HCT116 (cell line): ENCODE measurements around the gene AOC2. TPM values are rescaled to one million over a fixed set of nuclear protein-coding genes. Genes with fewer than 3 reads are reported as not detected.

Source experiments
- ATAC-seq: fragments of 200-7000 bp; cut with Tn5 transposase; 2 replicates; pipeline ENCODE4 v1.9.1; 2020; ENCODE audit warnings: mild to moderate bottlenecking, moderate library complexity
- BruUV-seq: library from RNA; stranded (reverse); fragments of 400-500 nt; replicated peaks from 2 replicates; lab custom pipeline; 2021; lab: Mats Ljungman, UMichigan
- CTCF ChIA-PET: fragments of 300-600 bp; sonication (Branson Sonifier 250); formaldehyde crosslinking; loops from one replicate; lab custom pipeline; 2021; ENCODE audit warnings: antibody characterized with exemption; lab: Charles Lee
- POLR2A ChIA-PET: fragments of 300-600, 350-600 bp; sonication (Branson Sonifier 250); formaldehyde crosslinking; loops from one replicate; lab custom pipeline; 2021; ENCODE audit warnings: antibody characterized with exemption; lab: Charles Lee
- RAD21 ChIA-PET, 2 experiments: fragments of 300-600 bp; sonication (Branson Sonifier 250); formaldehyde crosslinking; loops; one replicate each; lab custom pipeline; 2023; ENCODE audit warnings: low total read pairs in 2 of 2; ENCODE audit not compliant: uncharacterized antibody in 2 of 2, unreplicated experiment in 2 of 2, low non-redundant PET in 1 of 2; lab: Charles Lee
- DNase-seq: peaks from one replicate; pipeline ENCODE4 v3.0.0-alpha.2; 2010; ENCODE audit warnings: low read depth, low spot score
- H2AFZ ChIP-seq: fragments of 200-600 bp; shearing (Covaris generic), sonication (generic); 2 replicates; pipeline ENCODE4 v1.6.1; 2017; ENCODE audit warnings: low read depth, mixed run types, mixed read lengths, antibody characterized with exemption, low read length; ENCODE audit not compliant: poor library complexity, severe bottlenecking
- H3K27ac ChIP-seq: 2 replicates; pipeline ENCODE4 v1.5.1; 2012; ENCODE audit warnings: low read depth, low read length
- H3K27me3 ChIP-seq: fragments of 200-600 bp; sonication (generic); 2 replicates; pipeline ENCODE4 v1.6.1; 2016; ENCODE audit warnings: mixed run types, low read length, mixed read lengths; ENCODE audit not compliant: insufficient read depth
- H3K36me3 ChIP-seq, 2 experiments: fragments of 200-500 bp in 1 of 2; fragments of 200-600 bp in 1 of 2; sonication (Bioruptor generic) in 1 of 2; sonication (generic) in 1 of 2; 2 replicates each; pipeline versions ENCODE4 v1.5.1 to v1.6.1; 2014 to 2016; ENCODE audit warnings: low read length in 2 of 2, inconsistent platforms in 1 of 2, mixed read lengths in 1 of 2, mixed run types in 1 of 2; ENCODE audit not compliant: insufficient read depth in 2 of 2, control insufficient read depth in 1 of 2
- H3K4me1 ChIP-seq, 2 experiments: fragments of 200-600 bp in 1 of 2; sonication (generic) in 1 of 2; 2 replicates each; pipeline versions ENCODE4 v1.5.1 to v1.6.1; 2012 to 2017; ENCODE audit warnings: low read length in 2 of 2, inconsistent platforms in 1 of 2, mild to moderate bottlenecking in 1 of 2, mixed read lengths in 1 of 2, mixed run types in 1 of 2, moderate library complexity in 1 of 2; ENCODE audit not compliant: insufficient read depth in 2 of 2, control insufficient read depth in 1 of 2
- H3K4me2 ChIP-seq: fragments of 200-600 bp; sonication (generic); 2 replicates; pipeline ENCODE4 v1.6.1; 2017; ENCODE audit warnings: mixed run types, low read length, mixed read lengths
- H3K4me3 ChIP-seq, 2 experiments: fragments of 200-600 bp in 1 of 2; sonication (generic) in 1 of 2; replicated peaks in 1 of 2; 2 replicates each; pipeline ENCODE4 v1.5.1; 2011 to 2016; ENCODE audit warnings: low read length in 2 of 2, control low read depth in 1 of 2, low read depth in 1 of 2, mild to moderate bottlenecking in 1 of 2, mixed read lengths in 1 of 2, mixed run types in 1 of 2
- H3K79me2 ChIP-seq: fragments of 200-600 bp; sonication (generic); 2 replicates; pipeline ENCODE4 v1.6.1; 2017; ENCODE audit warnings: mild to moderate bottlenecking, mixed run types, low read length, moderate library complexity, mixed read lengths; ENCODE audit not compliant: insufficient read depth
- H3K9ac ChIP-seq: fragments of 200-600 bp; sonication (generic); 2 replicates; pipeline ENCODE4 v1.6.1; 2016; ENCODE audit warnings: low read length, mixed read lengths
- H3K9me2 ChIP-seq: fragments of 200-600 bp; sonication (generic), shearing (Covaris generic); 2 replicates; pipeline ENCODE4 v1.6.1; 2017; ENCODE audit warnings: mixed run types, mild to moderate bottlenecking, moderate library complexity; ENCODE audit not compliant: insufficient read depth
- H3K9me3 ChIP-seq, 2 experiments: fragments of 200-500 bp in 1 of 2; fragments of 200-600 bp in 1 of 2; sonication (Bioruptor generic) in 1 of 2; sonication (generic) in 1 of 2; 2 replicates each; pipeline ENCODE4 v1.6.1; 2014 to 2017; ENCODE audit warnings: low read length in 2 of 2, mixed read lengths in 2 of 2, inconsistent platforms in 1 of 2, low read depth in 1 of 2, mild to moderate bottlenecking in 1 of 2, mixed run types in 1 of 2, moderate library complexity in 1 of 2; ENCODE audit not compliant: control insufficient read depth in 1 of 2, insufficient read depth in 1 of 2
- H4K20me1 ChIP-seq: fragments of 200-600 bp; sonication (generic), shearing (Covaris generic); 2 replicates; pipeline ENCODE4 v1.6.1; 2017; ENCODE audit warnings: mixed run types, mild to moderate bottlenecking, moderate library complexity; ENCODE audit not compliant: insufficient read depth
- CBX3 ChIP-seq: IDR thresholded peaks from 2 replicates; pipeline ENCODE4 v1.6.1; 2012; ENCODE audit warnings: low read depth
- CEBPB ChIP-seq: IDR thresholded peaks from 2 replicates; pipeline ENCODE4 v1.6.1; 2012; ENCODE audit warnings: low read depth
- CTCF ChIP-seq, 3 experiments: fragments of 200-600 bp in 1 of 3; sonication (generic) in 1 of 3; IDR thresholded peaks in 2 of 3; conservative IDR thresholded peaks in 1 of 3; 2 replicates each; pipeline ENCODE4 v1.5.1; 2012 to 2017; ENCODE audit warnings: low read depth in 2 of 3, low read length in 2 of 3, antibody characterized with exemption in 1 of 3, borderline replicate concordance in 1 of 3, control low read depth in 1 of 3, mild to moderate bottlenecking in 1 of 3, mixed read lengths in 1 of 3, mixed run types in 1 of 3, moderate library complexity in 1 of 3; ENCODE audit not compliant: insufficient read depth in 1 of 3
- EGR1 ChIP-seq: IDR thresholded peaks from 2 replicates; pipeline ENCODE4 v1.6.1; 2012; ENCODE audit warnings: low read depth
- ELF1 ChIP-seq: IDR thresholded peaks from 2 replicates; pipeline ENCODE4 v1.6.1; 2012; ENCODE audit warnings: low read depth, borderline replicate concordance
- EZH2 ChIP-seq: fragments of 200-600 bp; sonication (generic); IDR thresholded peaks from 2 replicates; pipeline ENCODE4 v1.6.1; 2017; ENCODE audit warnings: antibody characterized with exemption, mixed run types
- EZH2phosphoT487 ChIP-seq: fragments of 200-600 bp; IDR thresholded peaks from 2 replicates; pipeline ENCODE4 v1.6.1; 2018; ENCODE audit warnings: antibody characterized with exemption, borderline replicate concordance
- FOSL1 ChIP-seq: IDR thresholded peaks from 2 replicates; pipeline ENCODE4 v1.6.1; 2012; ENCODE audit warnings: low read depth
- JUND ChIP-seq: IDR thresholded peaks from 2 replicates; pipeline ENCODE4 v1.6.1; 2012
- MAX ChIP-seq: IDR thresholded peaks from 2 replicates; pipeline ENCODE4 v1.6.1; 2012
- POLR2A ChIP-seq: IDR thresholded peaks from 2 replicates; pipeline ENCODE4 v1.7.0; 2011; ENCODE audit warnings: borderline replicate concordance; ENCODE audit not compliant: insufficient read depth, insufficient read length; ENCODE audit errors: extremely low read depth
- POLR2AphosphoS5 ChIP-seq: IDR thresholded peaks from 2 replicates; pipeline ENCODE4 v1.6.1; 2011; ENCODE audit warnings: mild to moderate bottlenecking, low read depth, low read length, moderate library complexity
- RAD21 ChIP-seq: IDR thresholded peaks from 2 replicates; pipeline ENCODE4 v1.6.1; 2012; ENCODE audit warnings: low read depth, mild to moderate bottlenecking
- REST ChIP-seq: IDR thresholded peaks from 2 replicates; pipeline ENCODE4 v1.6.1; 2012; ENCODE audit warnings: low read depth
- SIN3A ChIP-seq: IDR thresholded peaks from 2 replicates; pipeline ENCODE4 v1.6.1; 2012; ENCODE audit warnings: low read depth
- SRF ChIP-seq: IDR thresholded peaks from 2 replicates; pipeline ENCODE4 v1.6.1; 2012; ENCODE audit warnings: low read depth
- TCF7L2 ChIP-seq: IDR thresholded peaks from 2 replicates; pipeline ENCODE4 v1.7.0; 2011; ENCODE audit warnings: borderline replicate concordance, inconsistent platforms; ENCODE audit not compliant: insufficient read depth, insufficient read length; ENCODE audit errors: extremely low read depth
- ZBTB33 ChIP-seq: IDR thresholded peaks from 2 replicates; pipeline ENCODE4 v1.6.1; 2011; ENCODE audit warnings: mild to moderate bottlenecking, low read length, moderate library complexity; ENCODE audit not compliant: insufficient replicate concordance; ENCODE audit errors: extremely low read depth
- ZNF274 ChIP-seq: fragments of 200-500 bp; sonication (Bioruptor generic); IDR thresholded peaks from 2 replicates; pipeline ENCODE4 v1.6.1; 2014; ENCODE audit warnings: mild to moderate bottlenecking, low read depth, low read length, inconsistent platforms
- intact Hi-C: fragments of 100-400 bp; cut with micrococcal nuclease; formaldehyde crosslinking; loops from 2 replicates; pipeline ENCODE4 v1.10.0; 2022
- total RNA-seq: library from RNA; stranded (reverse); gene quantifications from one replicate; pipeline ENCODE4 v1.2.1, GENCODE V29; 2021; ENCODE audit not compliant: unreplicated experiment

The AOC2 gene
- total RNA-seq, 1 experiment from 2014 or later: 8.0 TPM

GRCh38 chr17:42832934-42833766, 11.2 kb upstream of the AOC2 start, which contains the start of gene PSME3:
TSS of gene PSME3 (plus strand) at chr17:42833397. CDS start at chr17:42833632, 235 bp downstream.
- no peaks in the 10 kb centered on the region for H3K9me3 ChIP-seq
- CTCF ChIA-PET: interaction anchor here (1.0 to 1.9 kb wide), 3 partner anchors 8 to 10 kb away, joined by 3 to 6 read pairs (median 3); partner anchors contain the start of gene BECN1
- POLR2A ChIA-PET: interaction anchor here (0.5 to 1.8 kb wide), 3 partner anchors 9 to 107 kb away, joined by 3 to 7 read pairs (median 3); partner anchors contain the start of gene BECN1
- intact Hi-C loops: no loop called here
- H3K4me1 ChIP-seq: peaks cover 12 to 19% of the 10 kb centered on the region in 2 experiments; a peak in 3 of 4 replicates
- peak; percentile 89 for ATAC-seq
- RAD21 ChIA-PET: no interaction called here
- peak; percentile 82 for DNase-seq
- H3K4me3 ChIP-seq: peak within 1 kb of the TSS; percentile 89 to 93
- H4K20me1 ChIP-seq: no peaks in the 10 kb centered on the region
- H3K27ac ChIP-seq: peak within 1 kb of the TSS; percentile 80
- H3K4me2 ChIP-seq: peak within 1 kb of the TSS; percentile 92
- H2AFZ ChIP-seq: peak within 1 kb of the TSS; percentile 60
- no peaks in the 10 kb centered on the region for H3K9me2 ChIP-seq
- H3K79me2 ChIP-seq: peaks cover 48% of the 10 kb centered on the region
- no peaks in the 10 kb centered on the region for H3K27me3 ChIP-seq
- TSS peak; percentile 79 for BruUV-seq
- H3K36me3 ChIP-seq: peaks cover 9 to 26% of the 10 kb centered on the region in 2 experiments; a peak in 3 of 4 replicates
- H3K9ac ChIP-seq: peak within 1 kb of the TSS; percentile 98
- no peak for TF ChIP-seq CEBPB
- no peak for TF ChIP-seq REST
- no peak for TF ChIP-seq EZH2phosphoT487
- no peak for TF ChIP-seq JUND
- no peak for TF ChIP-seq EZH2
- TF ChIP-seq TCF7L2: peak; percentile 62
- TF ChIP-seq RAD21: no peak; the same call in 1 of the 2 replicates
- TF ChIP-seq SRF: peak; percentile 90
- peak; percentile 95 for TF ChIP-seq SIN3A
- TF ChIP-seq POLR2A: peak; percentile 70
- TF ChIP-seq ZNF274: no peak
- no peak for TF ChIP-seq CBX3
- TF ChIP-seq EGR1: no peak
- peak; percentile 70 for TF ChIP-seq ELF1
- TF ChIP-seq CTCF (IDR thresholded peaks at IDR 0.05 in 2 of 3, conservative IDR thresholded peaks at IDR 0.05 in 1 of 3; ENCODE audit: borderline replicate concordance in 1 of 3, insufficient read depth in 1 of 3, low read depth in 2 of 3, low read length in 2 of 3): no peak
- TF ChIP-seq POLR2AphosphoS5: peak; percentile 93
- TF ChIP-seq MAX: peak; percentile 100
- TF ChIP-seq FOSL1: no peak
- TF ChIP-seq ZBTB33: no peak
